TTC549 (cell line): ENCODE results near the gene TBL1XR1.

ENCODE experiments used
- FAIRE-seq: peaks from 2 replicates; lab custom pipeline; 2012; peaks lifted over from hg19 to GRCh38; lab: Jason Lieb, UNC

TBL1XR1 gene

GRCh38 chr3:177107461-177108239 lies 89.6 kb downstream of the TBL1XR1 start:
- FAIRE-seq = no peak

GRCh38 chr3:177106594-177106993 lies 90.7 kb downstream of the TBL1XR1 start:
- no peak for FAIRE-seq

GRCh38 chr3:177106184-177106583 lies 91.1 kb downstream of the TBL1XR1 start:
- FAIRE-seq = no peak

- FAIRE-seq = no peak
Measured at GRCh38 chr3:177105623-177106022, 91.7 kb downstream of the TBL1XR1 start.

- FAIRE-seq = no peak
Measured at GRCh38 chr3:177104299-177104992, 92.8 kb downstream of the TBL1XR1 start.

GRCh38 chr3:177102553-177102952 lies 94.7 kb downstream of the TBL1XR1 start:
- FAIRE-seq = no peak

GRCh38 chr3:177098551-177098950 lies 98.7 kb downstream of the TBL1XR1 start:
- FAIRE-seq = no peak

- FAIRE-seq = no peak
Measured at GRCh38 chr3:177096615-177097014, 100.7 kb downstream of the TBL1XR1 start.

- no peak for FAIRE-seq
Measured at GRCh38 chr3:177093966-177094365, 103.3 kb downstream of the TBL1XR1 start.

GRCh38 chr3:177089901-177090300 lies 107.4 kb downstream of the TBL1XR1 start:
- FAIRE-seq = no peak

GRCh38 chr3:177089110-177089509 lies 108.2 kb downstream of the TBL1XR1 start:
- FAIRE-seq = no peak

- no peak for FAIRE-seq
Measured at GRCh38 chr3:177085794-177086193, 111.5 kb downstream of the TBL1XR1 start.

GRCh38 chr3:177084616-177085015 lies 112.7 kb downstream of the TBL1XR1 start:
- no peak for FAIRE-seq

- FAIRE-seq = no peak
Measured at GRCh38 chr3:177080122-177080521, 117.2 kb downstream of the TBL1XR1 start.

- no peak for FAIRE-seq
Measured at GRCh38 chr3:177079684-177080083, 117.6 kb downstream of the TBL1XR1 start.

GRCh38 chr3:177071496-177072156 lies 125.7 kb downstream of the TBL1XR1 start:
- FAIRE-seq = no peak

GRCh38 chr3:177069514-177070329 lies 127.6 kb downstream of the TBL1XR1 start:
- no peak for FAIRE-seq

- no peak for FAIRE-seq
Measured at GRCh38 chr3:177068967-177069366, 128.3 kb downstream of the TBL1XR1 start.

- FAIRE-seq = no peak
Measured at GRCh38 chr3:177066068-177066467, 131.2 kb downstream of the TBL1XR1 start.

- FAIRE-seq = no peak
Measured at GRCh38 chr3:177065285-177066033, 131.8 kb downstream of the TBL1XR1 start.

GRCh38 chr3:177062052-177062732 lies 135.1 kb downstream of the TBL1XR1 start:
- no peak for FAIRE-seq
